Stimulated activated effector memory CD8-positive, alpha-beta T cell treated with anti-CD3 and anti-CD28 coated beads, Interleukin-12 subunit alpha, Interleukin-12 subunit beta, amount 100 ng/mL, for 72 hours (primary cell): ENCODE results near the gene KLRC4.
"Not testable (repeated sequence)": the region's sequence is repeated elsewhere in the genome, so short reads cannot be mapped to it uniquely, and the experiment has no call there.

Experiments
- ATAC-seq: fragments of 150-1000 bp; cut with Tn5 transposase; 2 replicates; pipeline ENCODE4 v1.10.0; 2021
- DNase-seq, 2 donors: peaks; one replicate each; pipeline ENCODE4 v3.0.0; 2021 to 2022; ENCODE audit warnings: low spot score in 2 of 2
- H3K27ac Mint-ChIP-seq: one replicate; pipeline ENCODE4 v1.8.0; 2022; ENCODE audit warnings: mild to moderate bottlenecking, mixed read lengths
- H3K36me3 Mint-ChIP-seq: one replicate; pipeline ENCODE4 v1.8.0; 2022; ENCODE audit warnings: mild to moderate bottlenecking, mixed read lengths
- H3K4me1 Mint-ChIP-seq: one replicate; pipeline ENCODE4 v1.8.0; 2022; ENCODE audit warnings: mixed read lengths
- H3K4me3 Mint-ChIP-seq: one replicate; pipeline ENCODE4 v1.8.0; 2022; ENCODE audit warnings: mild to moderate bottlenecking, mixed read lengths
- H3K9me3 Mint-ChIP-seq: one replicate; pipeline ENCODE4 v1.8.0; 2022; ENCODE audit warnings: mixed read lengths

Gene KLRC4

DNA sequence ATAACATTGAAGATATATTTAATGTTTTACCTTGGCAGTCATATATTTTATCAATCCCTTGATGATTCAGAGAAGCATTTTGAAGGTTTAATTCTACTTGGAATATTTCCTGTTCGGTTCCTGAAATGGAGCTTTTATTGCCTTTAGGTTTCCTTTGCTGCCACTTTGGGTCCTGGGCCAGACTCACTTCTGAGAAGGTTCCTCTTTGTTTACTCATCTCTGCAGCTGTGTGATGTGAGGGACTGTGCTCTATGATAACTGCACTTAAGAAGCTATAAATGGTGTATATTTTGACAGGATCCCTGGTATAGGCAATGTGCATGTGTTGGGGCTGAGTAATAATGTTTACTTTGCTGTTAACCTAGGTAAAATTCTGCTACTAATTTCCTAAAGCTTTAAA is 10.8 kb upstream of the KLRC4 start, which contains the start of gene KLRC3:
Gene KLRC3, minus strand, starts transcription at position 262 of the 400 bp plus-strand sequence. Its CDS starts 45 bp downstream, at position 217.
- H3K4me3 Mint-ChIP-seq: peak within 1 kb of the TSS; percentile 26
- H3K9me3 Mint-ChIP-seq, H3K4me1 Mint-ChIP-seq, ATAC-seq, H3K27ac Mint-ChIP-seq, DNase-seq: not testable (repeated sequence)
- peaks cover 31% of the 10 kb centered on the region for H3K36me3 Mint-ChIP-seq

GRCh38 chr12:10408842-10409241 is 715 bp downstream of the KLRC4 start:
- H3K9me3 Mint-ChIP-seq: no peaks in the 10 kb centered on the region
- ATAC-seq: no peak
- peak overlapping the region; percentile 85 for H3K27ac Mint-ChIP-seq
- no peak for DNase-seq
- peaks cover 84% of the 10 kb centered on the region for H3K36me3 Mint-ChIP-seq
- no peaks in the 10 kb centered on the region for H3K4me1 Mint-ChIP-seq
- peak overlapping the region; percentile 56 for H3K4me3 Mint-ChIP-seq

DNA sequence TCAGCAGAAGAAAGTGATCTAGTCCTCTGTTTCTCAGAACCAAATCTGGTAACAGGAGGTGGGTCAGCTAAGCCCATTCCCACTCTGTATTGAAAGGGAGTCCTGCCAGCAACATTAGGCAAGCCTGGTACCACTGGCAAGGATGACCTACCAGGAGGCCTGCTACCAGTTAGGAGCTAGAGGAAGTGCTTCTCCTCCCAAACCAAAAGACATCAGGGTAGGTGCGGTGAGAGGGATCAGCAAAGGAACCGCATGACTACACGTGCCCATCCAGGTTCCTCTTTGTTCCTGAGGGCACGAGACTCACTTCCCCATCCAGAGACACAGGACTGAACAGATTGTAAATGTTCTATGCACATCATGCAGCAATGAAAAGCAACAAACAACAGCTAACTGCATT is 2.8 kb downstream of the KLRC4 start:
- Mint-ChIP-seq H3K36me3 (peaks cover 83% of the 10 kb centered on the region), H3K9me3 (no peaks in the 10 kb centered on the region), H3K4me1 (peaks cover 9% of the 10 kb centered on the region), H3K27ac (peak overlapping the region; percentile 76), H3K4me3 (peak overlapping the region; percentile 55)
- ATAC-seq (no peak), DNase-seq (no peak)

DNA sequence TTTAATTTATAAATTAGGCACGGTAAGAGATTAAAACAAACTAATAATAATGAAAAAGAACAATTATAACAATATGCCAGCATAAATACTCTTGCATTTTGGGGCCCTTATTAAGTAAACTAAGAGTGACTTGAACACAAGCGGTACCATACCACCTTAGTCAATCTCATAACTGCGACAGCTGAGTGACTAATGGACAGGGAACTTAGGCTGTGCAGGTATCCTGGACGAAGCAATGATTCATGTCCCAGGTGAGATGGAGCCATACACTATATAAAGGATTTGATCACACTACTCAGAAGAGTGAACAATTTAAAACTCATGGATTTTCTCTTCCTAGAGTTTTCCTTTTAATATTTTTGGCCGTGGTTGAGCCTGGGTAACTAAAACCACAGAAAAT is 4.3 kb downstream of the KLRC4 start:
- Mint-ChIP-seq H3K9me3 (no peaks in the 10 kb centered on the region), H3K4me1 (peaks cover 18% of the 10 kb centered on the region), H3K4me3 (peak overlapping the region; percentile 26), H3K27ac (no peak overlapping the region), H3K36me3 (peaks cover 87% of the 10 kb centered on the region)
- DNase-seq (no peak), ATAC-seq (peak; percentile 70)

- Mint-ChIP-seq H3K36me3 (peaks cover 90% of the 10 kb centered on the region), H3K4me1 (peaks cover 21% of the 10 kb centered on the region), H3K4me3 (peak overlapping the region; percentile 26), H3K9me3 (no peaks in the 10 kb centered on the region), H3K27ac (no peak overlapping the region)
- ATAC-seq (no peak), DNase-seq (no peak)
Measured at GRCh38 chr12:10404798-10405197, 4.8 kb downstream of the KLRC4 start.

DNA sequence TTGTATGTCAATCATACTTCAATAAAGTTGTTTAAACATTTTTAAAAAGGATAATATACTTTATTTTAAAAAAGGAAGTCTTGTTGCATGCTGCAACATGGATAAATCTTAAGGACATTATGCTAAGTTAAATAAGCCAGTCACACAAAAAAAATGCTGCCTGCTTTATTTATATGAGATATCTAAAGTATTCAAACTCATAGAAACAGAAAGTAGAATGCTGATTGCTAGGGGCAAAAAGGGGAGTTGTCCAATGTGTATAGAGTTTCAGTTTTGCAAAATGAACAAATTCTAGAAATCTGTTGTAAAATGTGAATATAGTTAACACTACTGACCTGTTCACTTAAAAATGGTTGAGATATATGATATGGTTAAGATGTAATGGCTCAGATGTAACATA is 8.7 kb downstream of the KLRC4 start:
- DNase-seq: no peak
- peaks cover 35% of the 10 kb centered on the region for H3K4me1 Mint-ChIP-seq

DNA sequence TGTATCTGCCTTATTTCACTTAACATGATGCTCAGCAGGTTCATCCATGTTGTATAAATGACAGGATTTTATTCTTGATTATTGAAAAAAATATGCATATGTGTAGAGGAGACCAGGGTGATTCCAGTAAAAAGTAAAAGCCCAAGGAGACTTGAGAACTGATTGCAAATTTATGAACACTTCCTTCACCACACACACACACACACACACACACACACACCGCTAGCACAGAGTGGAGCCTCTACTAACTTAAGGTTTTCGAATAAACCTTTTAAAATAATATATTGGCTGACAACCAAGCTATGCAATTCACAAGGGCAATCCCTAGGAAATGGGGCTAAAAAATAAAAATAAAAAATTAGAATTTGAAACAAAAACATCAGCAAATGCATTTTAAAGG is 11.4 kb downstream of the KLRC4 start:
- ATAC-seq: no peak
- Mint-ChIP-seq H3K4me1 (peaks cover 60% of the 10 kb centered on the region), H3K27ac (peak overlapping the region; percentile 8), H3K9me3 (no peaks in the 10 kb centered on the region), H3K4me3 (peak overlapping the region; percentile 71), H3K36me3 (peaks cover 69% of the 10 kb centered on the region)
- DNase-seq: no peak

More for the DNA sequence above, 8.7 kb downstream of the KLRC4 start:
- no peak for ATAC-seq
- Mint-ChIP-seq H3K36me3 (peaks cover 78% of the 10 kb centered on the region), H3K27ac (peak overlapping the region; percentile 79), H3K9me3 (no peaks in the 10 kb centered on the region), H3K4me3 (peak overlapping the region; percentile 54)

DNA sequence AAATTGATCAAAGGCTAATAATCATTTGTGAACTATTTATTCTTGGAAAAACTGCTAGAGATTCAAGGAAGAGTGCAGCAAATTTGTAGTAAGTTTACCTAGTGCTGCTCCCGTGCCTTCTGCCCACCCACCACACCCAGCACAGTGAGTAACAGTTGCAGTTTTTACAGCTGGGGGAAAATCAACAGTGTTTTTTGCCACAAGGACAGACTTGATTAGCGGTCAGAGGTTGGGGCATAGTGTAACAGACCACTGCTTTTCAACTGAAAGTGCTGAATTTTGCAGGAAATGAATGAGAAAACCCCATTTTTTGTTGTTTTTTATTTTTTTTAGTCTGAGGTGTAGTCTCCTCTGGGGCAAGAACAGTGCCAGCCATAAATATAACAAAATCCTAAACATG is 12.3 kb downstream of the KLRC4 start:
- peaks cover 57% of the 10 kb centered on the region for H3K4me1 Mint-ChIP-seq

GRCh38 chr12:10396176-10396575 is 13.4 kb downstream of the KLRC4 start:
- not testable (repeated sequence) for DNase-seq, ATAC-seq, H3K9me3 Mint-ChIP-seq
- peak overlapping the region; percentile 71 for H3K4me3 Mint-ChIP-seq
- peaks cover 50% of the 10 kb centered on the region for H3K4me1 Mint-ChIP-seq
- H3K36me3 Mint-ChIP-seq: peaks cover 70% of the 10 kb centered on the region
- peak overlapping the region; percentile 96 for H3K27ac Mint-ChIP-seq

More for the DNA sequence above, 12.3 kb downstream of the KLRC4 start:
- no peaks in the 10 kb centered on the region for H3K9me3 Mint-ChIP-seq
- peak overlapping the region; percentile 71 for H3K4me3 Mint-ChIP-seq
- no peak for DNase-seq
- peak; percentile 76 for ATAC-seq
- peaks cover 70% of the 10 kb centered on the region for H3K36me3 Mint-ChIP-seq
- peak overlapping the region; percentile 96 for H3K27ac Mint-ChIP-seq

DNA sequence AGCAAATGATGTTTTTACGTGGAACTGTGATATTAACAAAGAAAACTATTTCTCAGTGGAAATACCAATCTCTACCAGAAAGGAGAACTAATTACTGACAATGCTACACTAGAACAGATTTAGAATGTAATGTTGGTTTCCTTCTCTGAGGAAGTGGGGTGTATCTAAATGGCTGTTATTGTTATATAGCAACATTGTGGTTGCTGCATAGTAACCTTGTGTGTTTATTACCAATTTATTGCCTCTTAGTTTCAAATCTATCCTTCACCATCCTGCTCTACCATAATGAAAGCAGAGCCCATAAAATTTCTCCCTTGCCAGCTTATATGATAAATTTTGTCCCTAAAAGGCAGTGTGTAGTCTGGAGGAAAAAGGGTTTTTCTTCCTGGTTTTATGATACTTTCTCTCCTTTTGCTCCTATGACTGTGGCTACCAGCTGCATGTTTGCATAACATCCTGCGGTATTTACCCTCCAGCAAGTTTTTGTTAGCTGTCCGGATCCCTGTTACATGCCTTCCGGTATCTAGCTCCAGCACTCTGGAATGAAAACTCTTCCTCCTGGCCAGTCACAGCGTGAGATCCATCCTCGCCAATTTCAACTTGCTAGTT is 14.1 kb downstream of the KLRC4 start:
- Mint-ChIP-seq H3K4me1 (peaks cover 45% of the 10 kb centered on the region), H3K36me3 (peaks cover 66% of the 10 kb centered on the region), H3K27ac (peak overlapping the region; percentile 96), H3K9me3 (no peaks in the 10 kb centered on the region), H3K4me3 (peak overlapping the region; percentile 71)
- no peak for DNase-seq
- ATAC-seq: peak; percentile 79

- peak overlapping the region; percentile 71 for H3K4me3 Mint-ChIP-seq
- peak overlapping the region; percentile 96 for H3K27ac Mint-ChIP-seq
- DNase-seq (peak in 1 of 2 donors; percentile 79), ATAC-seq (peak; percentile 72)
- not testable (repeated sequence) for H3K9me3 Mint-ChIP-seq
- H3K36me3 Mint-ChIP-seq: peaks cover 68% of the 10 kb centered on the region
- H3K4me1 Mint-ChIP-seq: peaks cover 48% of the 10 kb centered on the region
Measured at GRCh38 chr12:10394531-10395152, 14.9 kb downstream of the KLRC4 start.

DNA sequence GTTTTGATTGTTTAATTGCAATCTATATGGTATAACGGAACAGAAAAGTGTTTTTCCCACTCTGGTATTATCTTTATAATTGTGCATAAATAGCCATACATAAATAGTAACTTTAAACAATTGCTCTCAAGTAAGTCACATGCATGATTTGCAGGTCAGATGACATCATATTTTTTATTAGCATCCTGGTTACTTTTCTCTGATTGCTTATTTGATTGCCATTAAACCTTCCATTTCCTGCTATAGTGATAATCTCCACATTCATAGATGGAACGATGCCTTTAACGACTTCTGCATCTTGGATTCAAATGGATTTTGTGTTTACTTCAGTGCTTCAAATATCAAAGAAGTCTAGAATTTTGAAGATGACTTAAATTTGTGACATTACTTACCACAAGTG is 16.3 kb downstream of the KLRC4 start:
- H3K36me3 Mint-ChIP-seq: peaks cover 70% of the 10 kb centered on the region
- ATAC-seq: no peak

GRCh38 chr12:10392394-10392930 is 17.1 kb downstream of the KLRC4 start:
- Mint-ChIP-seq H3K9me3 (no peaks in the 10 kb centered on the region), H3K36me3 (peaks cover 70% of the 10 kb centered on the region), H3K4me3 (peak overlapping the region; percentile 54), H3K27ac (peak overlapping the region; percentile 83), H3K4me1 (peaks cover 36% of the 10 kb centered on the region)
- ATAC-seq (peak; percentile 62), DNase-seq (no peak)

More for the DNA sequence above, 16.3 kb downstream of the KLRC4 start:
- Mint-ChIP-seq H3K9me3 (no peaks in the 10 kb centered on the region), H3K27ac (peak overlapping the region; percentile 96), H3K4me1 (peaks cover 42% of the 10 kb centered on the region), H3K4me3 (peak overlapping the region; percentile 71)
- no peak for DNase-seq

DNA sequence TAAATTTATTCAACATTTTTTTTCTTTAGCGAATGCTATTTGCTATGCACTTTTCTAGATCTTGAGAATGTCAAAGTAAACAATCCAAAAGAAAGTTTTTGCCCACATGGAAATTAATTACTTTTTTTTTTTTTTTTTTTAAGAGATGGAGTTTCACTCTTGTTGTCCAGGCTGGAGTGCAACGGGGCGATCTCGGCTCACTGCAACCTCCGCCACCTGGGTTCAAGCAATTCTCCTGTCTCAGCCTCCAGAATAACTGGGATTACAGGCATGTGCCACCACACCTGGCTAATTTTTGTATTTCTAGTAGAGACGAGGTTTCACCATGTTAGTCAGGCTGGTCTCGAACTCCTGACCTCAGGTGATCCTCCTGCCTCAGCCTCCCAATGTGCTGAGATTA is 18.6 kb downstream of the KLRC4 start:
- peaks cover 80% of the 10 kb centered on the region for H3K36me3 Mint-ChIP-seq
- H3K9me3 Mint-ChIP-seq, ATAC-seq, DNase-seq: not testable (repeated sequence)
- H3K4me3 Mint-ChIP-seq: peak overlapping the region; percentile 54
- H3K27ac Mint-ChIP-seq: peak overlapping the region; percentile 83
- H3K4me1 Mint-ChIP-seq: peaks cover 36% of the 10 kb centered on the region

- no peak for DNase-seq
- ATAC-seq: no peak
- H3K27ac Mint-ChIP-seq: peak within 1 kb of the TSS; percentile 95
- H3K36me3 Mint-ChIP-seq: peaks cover 80% of the 10 kb centered on the region
- H3K4me1 Mint-ChIP-seq: peaks cover 33% of the 10 kb centered on the region
- peak within 1 kb of the TSS; percentile 64 for H3K4me3 Mint-ChIP-seq
- H3K9me3 Mint-ChIP-seq: no peaks in the 10 kb centered on the region
Measured at GRCh38 chr12:10389904-10390303, 19.7 kb downstream of the KLRC4 start, which contains the start of gene KLRK1. TSS of gene KLRK1 (minus strand) at chr12:10390041. CDS start at chr12:10388810, 1,231 bp downstream.
